ENCODE results near the gene MEF2C.

DNA sequence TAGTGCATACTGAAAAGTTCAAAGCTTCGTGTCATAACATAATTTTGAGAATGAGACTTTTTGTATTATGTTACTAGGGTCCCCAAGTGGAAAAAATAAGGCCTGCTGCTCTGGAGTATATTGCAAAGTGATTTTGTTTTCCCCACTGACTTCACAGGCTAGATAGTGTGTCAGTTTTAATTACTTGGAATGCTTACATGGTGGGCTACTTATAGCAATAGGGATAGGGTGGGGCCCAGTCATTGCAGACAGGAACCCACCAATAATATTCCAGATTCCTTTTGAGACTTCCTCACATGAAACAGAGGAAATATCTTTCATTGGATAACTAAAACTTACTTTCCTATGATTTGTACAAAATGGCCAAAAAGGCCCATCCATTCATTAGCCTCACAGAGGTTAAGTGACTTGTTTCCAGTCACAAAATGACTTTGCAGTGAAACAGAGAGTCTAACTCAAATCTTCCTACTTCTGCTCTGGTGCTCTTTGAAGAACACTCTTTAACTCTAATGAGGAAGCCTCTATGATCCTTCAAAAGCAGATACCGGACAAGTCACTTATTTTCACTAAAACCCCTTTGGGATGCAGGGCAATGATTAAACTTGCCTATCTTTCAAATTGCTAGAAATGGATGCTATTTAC is 16.2 kb upstream of the MEF2C start:
- TF ChIP-seq, protein P1, sequence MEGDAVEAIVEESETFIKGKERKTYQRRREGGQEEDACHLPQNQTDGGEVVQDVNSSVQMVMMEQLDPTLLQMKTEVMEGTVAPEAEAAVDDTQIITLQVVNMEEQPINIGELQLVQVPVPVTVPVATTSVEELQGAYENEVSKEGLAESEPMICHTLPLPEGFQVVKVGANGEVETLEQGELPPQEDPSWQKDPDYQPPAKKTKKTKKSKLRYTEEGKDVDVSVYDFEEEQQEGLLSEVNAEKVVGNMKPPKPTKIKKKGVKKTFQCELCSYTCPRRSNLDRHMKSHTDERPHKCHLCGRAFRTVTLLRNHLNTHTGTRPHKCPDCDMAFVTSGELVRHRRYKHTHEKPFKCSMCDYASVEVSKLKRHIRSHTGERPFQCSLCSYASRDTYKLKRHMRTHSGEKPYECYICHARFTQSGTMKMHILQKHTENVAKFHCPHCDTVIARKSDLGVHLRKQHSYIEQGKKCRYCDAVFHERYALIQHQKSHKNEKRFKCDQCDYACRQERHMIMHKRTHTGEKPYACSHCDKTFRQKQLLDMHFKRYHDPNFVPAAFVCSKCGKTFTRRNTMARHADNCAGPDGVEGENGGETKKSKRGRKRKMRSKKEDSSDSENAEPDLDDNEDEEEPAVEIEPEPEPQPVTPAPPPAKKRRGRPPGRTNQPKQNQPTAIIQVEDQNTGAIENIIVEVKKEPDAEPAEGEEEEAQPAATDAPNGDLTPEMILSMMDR (IDR thresholded peaks at IDR 0.05; ENCODE audit: insufficient read depth, low read depth, low read length) = no peak
- no peak for TF ChIP-seq EZH2 (IDR thresholded peaks at IDR 0.05; ENCODE audit: insufficient read depth, low read length)
